Endothelial cell of umbilical vein (primary cell): Measurements from ENCODE around the gene ST6GALNAC3. TPM values are rescaled to one million over a fixed set of nuclear protein-coding genes. Genes with fewer than 3 reads are reported as not detected.

ENCODE experiments used
- BruUV-seq: library from RNA; stranded (reverse); fragments of 400-500 nt; replicated peaks from 2 replicates; lab custom pipeline; 2021; lab: Mats Ljungman, UMichigan
- CTCF ChIA-PET: fragments of 300-600, 350-600 bp; sonication (Branson Sonifier 250); formaldehyde crosslinking; loops from one replicate; lab custom pipeline; 2021; ENCODE audit warnings: antibody characterized with exemption, inconsistent platforms; lab: Charles Lee
- POLR2A ChIA-PET: fragments of 300-600, 350-600 bp; sonication (Branson Sonifier 250); formaldehyde crosslinking; loops from one replicate; lab custom pipeline; 2021; ENCODE audit warnings: antibody characterized with exemption, inconsistent platforms; lab: Charles Lee
- DNase-seq: peaks from one replicate; pipeline ENCODE4 v3.0.0-alpha.2; 2011; ENCODE audit warnings: low read depth, low spot score
- FAIRE-seq: peaks from 2 replicates; lab custom pipeline; 2011; peaks lifted over from hg19 to GRCh38; lab: Jason Lieb, UNC
- H2AFZ ChIP-seq: 2 replicates; pipeline ENCODE4 v1.6.0; 2012; ENCODE audit warnings: low read depth, low read length, control low read depth, inconsistent platforms
- H3K27ac ChIP-seq: 2 replicates; pipeline ENCODE4 v1.5.1; 2011; ENCODE audit warnings: low read depth, mild to moderate bottlenecking, control low read depth, low read length, moderate library complexity; ENCODE audit not compliant: insufficient read depth
- H3K27me3 ChIP-seq, 2 experiments: 2 replicates each; pipeline versions ENCODE4 v1.6.0 to v1.6.1; 2011; ENCODE audit warnings: low read length in 2 of 2, mixed read lengths in 1 of 2; ENCODE audit not compliant: control insufficient read depth in 2 of 2, insufficient read depth in 2 of 2
- H3K36me3 ChIP-seq, 2 experiments: 2 replicates in 1 of 2; 3 replicates in 1 of 2; pipeline ENCODE4 v1.5.1; 2011; ENCODE audit warnings: low read length in 2 of 2, mild to moderate bottlenecking in 1 of 2, moderate library complexity in 1 of 2; ENCODE audit not compliant: control insufficient read depth in 2 of 2, insufficient read depth in 2 of 2; ENCODE audit errors: extremely low read depth in 1 of 2
- H3K4me1 ChIP-seq: 3 replicates; pipeline ENCODE4 v1.5.1; 2011; ENCODE audit warnings: mild to moderate bottlenecking, low read length; ENCODE audit not compliant: control insufficient read depth, insufficient read depth; ENCODE audit errors: extremely low read depth
- H3K4me2 ChIP-seq: 2 replicates; pipeline ENCODE4 v1.6.1; 2011; ENCODE audit warnings: low read length, control low read depth, mixed read lengths; ENCODE audit not compliant: insufficient read depth
- H3K4me3 ChIP-seq, 3 experiments: fragments of 200-600 bp in 1 of 3; sonication (generic), shearing (Covaris generic) in 1 of 3; replicated peaks in 1 of 3; 2 replicates each; pipeline ENCODE4 v1.5.1; 2011 to 2016; ENCODE audit warnings: control low read depth in 3 of 3, low read length in 3 of 3, mild to moderate bottlenecking in 2 of 3, inconsistent platforms in 1 of 3, low read depth in 1 of 3, moderate library complexity in 1 of 3; ENCODE audit not compliant: insufficient read depth in 1 of 3
- H3K79me2 ChIP-seq: 2 replicates; pipeline ENCODE4 v1.6.0; 2012; ENCODE audit warnings: low read length, inconsistent platforms; ENCODE audit not compliant: control insufficient read depth, insufficient read depth
- H3K9ac ChIP-seq: replicated peaks from 2 replicates; pipeline ENCODE3; 2011; ENCODE audit warnings: low read length, control low read depth; ENCODE audit not compliant: insufficient read depth; ENCODE audit errors: extremely low read depth
- H3K9me1 ChIP-seq: replicated peaks from 3 replicates; pipeline ENCODE4 v1.6.0; 2011; ENCODE audit warnings: mild to moderate bottlenecking, low read length; ENCODE audit not compliant: control insufficient read depth, insufficient read depth; ENCODE audit errors: extremely low read depth
- H3K9me3 ChIP-seq: replicated peaks from 2 replicates; pipeline ENCODE4 v1.5.1; 2012; ENCODE audit warnings: low read length, inconsistent platforms; ENCODE audit not compliant: control insufficient read depth, insufficient read depth
- H4K20me1 ChIP-seq: replicated peaks from 2 replicates; pipeline ENCODE3; 2011; ENCODE audit warnings: mild to moderate bottlenecking, low read length; ENCODE audit not compliant: control insufficient read depth, insufficient read depth; ENCODE audit errors: extremely low read depth
- CTCF ChIP-seq, 2 donors: IDR thresholded peaks; 1 replicate in 1 of 2; 2 replicates in 1 of 2; pipeline ENCODE4 v1.5.1; 2011; ENCODE audit warnings: low read length in 2 of 2, mild to moderate bottlenecking in 2 of 2, moderate library complexity in 2 of 2, control low read depth in 1 of 2, inconsistent platforms in 1 of 2, low read depth in 1 of 2; ENCODE audit not compliant: insufficient read depth in 1 of 2; ENCODE audit errors: extremely low read depth in 1 of 2
- EZH2 ChIP-seq: IDR thresholded peaks from 2 replicates; pipeline ENCODE4 v1.6.1; 2012; ENCODE audit warnings: borderline replicate concordance, low read depth, mild to moderate bottlenecking, moderate library complexity, low read length, inconsistent platforms; ENCODE audit not compliant: severe bottlenecking
- FOS ChIP-seq: IDR thresholded peaks from 2 replicates; pipeline ENCODE4 v1.6.1; 2011; ENCODE audit warnings: mild to moderate bottlenecking, low read length, moderate library complexity, borderline replicate concordance; ENCODE audit not compliant: insufficient read depth
- GATA2 ChIP-seq: IDR thresholded peaks from 2 replicates; pipeline ENCODE4 v1.7.0; 2011; ENCODE audit warnings: low read depth, mild to moderate bottlenecking, moderate library complexity, mixed read lengths, low read length; ENCODE audit not compliant: insufficient read length, insufficient read depth
- JUN ChIP-seq: IDR thresholded peaks from 2 replicates; pipeline ENCODE4 v1.6.1; 2011; ENCODE audit warnings: borderline replicate concordance, low read depth; ENCODE audit not compliant: insufficient read length, insufficient read depth
- MAX ChIP-seq: IDR thresholded peaks from 2 replicates; pipeline ENCODE4 v1.6.1; 2011; ENCODE audit not compliant: insufficient read depth, insufficient read length
- MYC ChIP-seq: IDR thresholded peaks from one replicate; pipeline ENCODE4 v1.6.1; 2011; ENCODE audit warnings: mild to moderate bottlenecking, low read depth, low read length
- POLR2A ChIP-seq: IDR thresholded peaks from 2 replicates; pipeline ENCODE4 v1.6.1; 2012; ENCODE audit warnings: low read depth, mild to moderate bottlenecking, control low read depth, low read length
- POLR2AphosphoS5 ChIP-seq: IDR thresholded peaks from 2 replicates; pipeline ENCODE4 v1.6.1; 2012; ENCODE audit warnings: low read depth, mild to moderate bottlenecking, control low read depth, low read length, moderate library complexity; ENCODE audit not compliant: insufficient read depth
- dilution Hi-C: fragments of 300-500 bp; cut with MboI; formaldehyde crosslinking; loops from one replicate; pipeline ENCODE4 v1.15.0; 2019; ENCODE audit warnings: low sequenced_read_pairs; ENCODE audit not compliant: extremely low pct_ligation_motif_present
- intact Hi-C: fragments of 100-400 bp; cut with micrococcal nuclease; formaldehyde crosslinking; loops from one replicate; pipeline ENCODE4 v1.10.0; 2022
- polyA plus RNA-seq, 4 experiments: library from polyadenylated mRNA; depleted of rRNA in 3 of 4; stranded (reverse) in 3 of 4; unstranded in 1 of 4; fragments of >200 nt; gene quantifications; 2 replicates each; pipeline versions ENCODE4 v1.2.1 to v1.2.3, GENCODE V29; 2011 to 2012; ENCODE audit warnings: missing spikeins in 1 of 4
- total RNA-seq: library from RNA; stranded (reverse); gene quantifications from 2 replicates; pipeline ENCODE4 v1.2.3, GENCODE V29; 2021

Gene ST6GALNAC3
- total and polyA plus RNA-seq, 2 donors (not counting 3 experiments of a cell fraction or from before 2014, with no cell fraction given): 7.6 to 48.3 TPM

GRCh38 chr1:76225526-76225925, 151.0 kb downstream of the ST6GALNAC3 start:
- no peak overlapping the region for H3K9ac ChIP-seq
- H3K79me2 ChIP-seq: no peaks in the 10 kb centered on the region
- no peak for TF ChIP-seq CTCF (IDR thresholded peaks at IDR 0.05; ENCODE audit: extremely low read depth in 1 of 2, insufficient read depth in 1 of 2, low read depth in 1 of 2, low read length in 2 of 2)
- TF ChIP-seq GATA2: no peak
- no peaks in the 10 kb centered on the region for H3K36me3 ChIP-seq
- FAIRE-seq (no peak), DNase-seq (no peak)
- ChIA-PET CTCF (no interaction called here), POLR2A (no interaction called here)
- no peak overlapping the region for H2AFZ ChIP-seq
- H3K9me3 ChIP-seq: no peaks in the 10 kb centered on the region
- H3K27ac ChIP-seq: no peak overlapping the region
- H3K27me3 ChIP-seq: no peaks in the 10 kb centered on the region
- no peak overlapping the region for H3K4me3 ChIP-seq
- no peaks in the 10 kb centered on the region for H3K9me1 ChIP-seq
- H3K4me1 ChIP-seq: peaks cover 9% of the 10 kb centered on the region
- dilution Hi-C loops: no loop called here
- no peak overlapping the region for H3K4me2 ChIP-seq
- H4K20me1 ChIP-seq: no peaks in the 10 kb centered on the region
- intact Hi-C loops: no loop called here
- BruUV-seq: no TSS peak

- Histone ChIP-seq H3K27ac (no peak overlapping the region), H2AFZ (no peak overlapping the region), H3K79me2 (no peaks in the 10 kb centered on the region), H3K4me1 (peaks cover 9% of the 10 kb centered on the region), H3K27me3 (no peaks in the 10 kb centered on the region), H3K4me3 (no peak overlapping the region), H3K9me1 (no peaks in the 10 kb centered on the region), H4K20me1 (no peaks in the 10 kb centered on the region), H3K9ac (no peak overlapping the region), H3K4me2 (no peak overlapping the region), H3K36me3 (no peaks in the 10 kb centered on the region), H3K9me3 (no peaks in the 10 kb centered on the region)
- TF ChIP-seq MAX: no peak
- no peak for TF ChIP-seq POLR2AphosphoS5
- no peak for TF ChIP-seq FOS
- no peak for TF ChIP-seq MYC
- no peak for TF ChIP-seq JUN
- no peak for TF ChIP-seq GATA2
- TF ChIP-seq POLR2A: no peak
- no peak for TF ChIP-seq EZH2
- CTCF ChIA-PET: no interaction called here
- intact Hi-C loops (no loop called here), dilution Hi-C loops (no loop called here)
- DNase-seq (no peak), FAIRE-seq (no peak)
- BruUV-seq: no TSS peak
- POLR2A ChIA-PET: no interaction called here
Measured at GRCh38 chr1:76227621-76228020, 153.1 kb downstream of the ST6GALNAC3 start.
